A549 (cell line): Measurements from ENCODE around the gene NR1D1. TPM values are rescaled to one million over a fixed set of nuclear protein-coding genes. Genes with fewer than 3 reads are reported as not detected.

Experiments used
- CBX2 ChIP-seq: fragments of 200-600 bp; sonication (generic); IDR thresholded peaks from 2 replicates; pipeline ENCODE4 v1.6.1; 2016; ENCODE audit warnings: low read depth, mild to moderate bottlenecking, borderline replicate concordance
- CBX8 ChIP-seq: fragments of 200-600 bp; sonication (generic); IDR thresholded peaks from 2 replicates; pipeline ENCODE4 v1.6.1; 2016
- CEBPB ChIP-seq, 2 experiments: fragments of >200 bp in 1 of 2; sonication (Bioruptor Twin) in 1 of 2; formaldehyde crosslinking in 1 of 2; IDR thresholded peaks; 2 replicates each; pipeline ENCODE4 v1.6.1; 2012 to 2016
- EHMT2 ChIP-seq: fragments of 200-600 bp; sonication (generic); IDR thresholded peaks from 2 replicates; pipeline ENCODE4 v1.6.1; 2016; ENCODE audit warnings: antibody characterized with exemption, low read depth, mild to moderate bottlenecking, moderate library complexity
- ESRRA ChIP-seq: fragments of 150-350 bp; IDR thresholded peaks from 2 replicates; pipeline ENCODE4 v1.6.1; 2014; ENCODE audit warnings: mild to moderate bottlenecking, low read length, borderline replicate concordance
- FOSL2 ChIP-seq, 2 experiments: fragments of 450-650 bp in 1 of 2; fragments of >200 bp in 1 of 2; sonication (Bioruptor Twin) in 1 of 2; formaldehyde crosslinking; IDR thresholded peaks; 2 replicates each; pipeline versions ENCODE4 v1.5.0 to v1.6.1; 2016 to 2020; ENCODE audit warnings: mild to moderate bottlenecking in 1 of 2, moderate library complexity in 1 of 2
- HEYL ChIP-seq: fragments of 250-450 bp; sonication (Bioruptor Pico); IDR thresholded peaks from 2 replicates; pipeline ENCODE4 v1.8.0; 2021; ENCODE audit warnings: mild to moderate bottlenecking, moderate library complexity
- HOXB13 ChIP-seq: fragments of 250-450 bp; sonication (Bioruptor Pico); IDR thresholded peaks from 2 replicates; pipeline ENCODE4 v1.5.0; 2020; ENCODE audit warnings: low read depth, mild to moderate bottlenecking, moderate library complexity
- HOXB5 ChIP-seq: fragments of 250-450 bp; sonication (Bioruptor Pico); IDR thresholded peaks from 2 replicates; pipeline ENCODE4 v1.5.0; 2020; ENCODE audit warnings: mild to moderate bottlenecking, moderate library complexity
- JUNB ChIP-seq: fragments of >200 bp; sonication (Bioruptor Twin); formaldehyde crosslinking; IDR thresholded peaks from 2 replicates; pipeline ENCODE4 v1.6.1; 2016
- KDM1A ChIP-seq: fragments of 200-600 bp; sonication (generic); IDR thresholded peaks from 2 replicates; pipeline ENCODE4 v1.6.1; 2016; ENCODE audit warnings: low read depth, mild to moderate bottlenecking
- KDM5A ChIP-seq: fragments of 200-600 bp; sonication (generic); IDR thresholded peaks from 2 replicates; pipeline ENCODE4 v1.6.1; 2016; ENCODE audit warnings: antibody characterized with exemption, mild to moderate bottlenecking
- MYC ChIP-seq: IDR thresholded peaks from 2 replicates; pipeline ENCODE4 v1.6.1; 2012; ENCODE audit warnings: mild to moderate bottlenecking, inconsistent platforms, low read length, improper control_type of control experiment, borderline replicate concordance
- NPAS2 ChIP-seq: fragments of 250-450 bp; sonication (Bioruptor Pico); IDR thresholded peaks from 2 replicates; pipeline ENCODE4 v1.8.0; 2022; ENCODE audit warnings: mild to moderate bottlenecking, moderate library complexity, borderline replicate concordance
- RARB ChIP-seq: fragments of 250-450 bp; sonication (Bioruptor Pico); IDR thresholded peaks from 2 replicates; pipeline ENCODE4 v1.8.0; 2021; ENCODE audit warnings: mild to moderate bottlenecking, moderate library complexity
- SMC3 ChIP-seq: fragments of >200 bp; sonication (Bioruptor Twin); formaldehyde crosslinking; IDR thresholded peaks from 3 replicates; pipeline ENCODE4 v1.6.1; 2018; ENCODE audit warnings: inconsistent platforms
- TFCP2L1 ChIP-seq: fragments of 250-450 bp; sonication (Bioruptor Pico); IDR thresholded peaks from 2 replicates; pipeline ENCODE4 v1.5.0; 2021; ENCODE audit warnings: mild to moderate bottlenecking
- TP53 ChIP-seq: fragments of 250-450 bp; sonication (Bioruptor Pico); IDR thresholded peaks from 2 replicates; pipeline ENCODE4 v1.5.0; 2021; ENCODE audit warnings: mild to moderate bottlenecking, moderate library complexity
- ZC3H11A ChIP-seq: fragments of 450-650 bp; IDR thresholded peaks from 2 replicates; pipeline ENCODE4 v1.6.1; 2014; ENCODE audit warnings: antibody characterized with exemption, mild to moderate bottlenecking
- ZFP36 ChIP-seq: fragments of 450-650 bp; IDR thresholded peaks from 2 replicates; pipeline ENCODE4 v1.6.1; 2014; ENCODE audit warnings: borderline replicate concordance; ENCODE audit not compliant: partially characterized antibody
- ZNF302 ChIP-seq: fragments of 250-450 bp; sonication (Bioruptor Pico); IDR thresholded peaks from 2 replicates; pipeline ENCODE4 v1.9.0; 2021; ENCODE audit warnings: inconsistent platforms, mild to moderate bottlenecking, moderate library complexity
- ZSCAN20 ChIP-seq: fragments of 250-450 bp; sonication (Bioruptor Pico); IDR thresholded peaks from 2 replicates; pipeline ENCODE4 v1.8.0; 2022; ENCODE audit warnings: mild to moderate bottlenecking, moderate library complexity
- polyA plus RNA-seq, 4 experiments: library from polyadenylated mRNA; depleted of rRNA in 3 of 4; stranded (reverse); fragments of >200 nt; fragmentation: RNase III in 1 of 4; extraction: RNeasy Plus Mini Kit Qiagen cat#74134 plus additional on column Dnase treatment in 1 of 4; gene quantifications; 2 replicates in 3 of 4; 3 replicates in 1 of 4; pipeline ENCODE4 v1.2.3, GENCODE V29; 2011 to 2017
- TF ChIP-seq, protein P1 (sequence below): fragments of 150-350 bp; IDR thresholded peaks from 2 replicates; pipeline ENCODE4 v1.6.1; 2014; ENCODE audit warnings: low read depth, mild to moderate bottlenecking, low read length
- TF ChIP-seq, protein P2 (sequence below): fragments of 250-450 bp; sonication (Bioruptor Pico); IDR thresholded peaks from 2 replicates; pipeline ENCODE4 v1.5.0; 2021; ENCODE audit warnings: mild to moderate bottlenecking, moderate library complexity, borderline replicate concordance
- TF ChIP-seq, protein P3 (sequence below): fragments of 450-650 bp; IDR thresholded peaks from 2 replicates; pipeline ENCODE4 v1.6.1; 2014; ENCODE audit warnings: antibody characterized with exemption
- TF ChIP-seq, protein P4 (sequence below): IDR thresholded peaks from 2 replicates; pipeline ENCODE4 v1.6.1; 2012

The NR1D1 gene
- polyA plus RNA-seq, 2 of the 4 experiments (the other 2 are of a cell fraction) = 1.2 to 4.4 TPM

DNA sequence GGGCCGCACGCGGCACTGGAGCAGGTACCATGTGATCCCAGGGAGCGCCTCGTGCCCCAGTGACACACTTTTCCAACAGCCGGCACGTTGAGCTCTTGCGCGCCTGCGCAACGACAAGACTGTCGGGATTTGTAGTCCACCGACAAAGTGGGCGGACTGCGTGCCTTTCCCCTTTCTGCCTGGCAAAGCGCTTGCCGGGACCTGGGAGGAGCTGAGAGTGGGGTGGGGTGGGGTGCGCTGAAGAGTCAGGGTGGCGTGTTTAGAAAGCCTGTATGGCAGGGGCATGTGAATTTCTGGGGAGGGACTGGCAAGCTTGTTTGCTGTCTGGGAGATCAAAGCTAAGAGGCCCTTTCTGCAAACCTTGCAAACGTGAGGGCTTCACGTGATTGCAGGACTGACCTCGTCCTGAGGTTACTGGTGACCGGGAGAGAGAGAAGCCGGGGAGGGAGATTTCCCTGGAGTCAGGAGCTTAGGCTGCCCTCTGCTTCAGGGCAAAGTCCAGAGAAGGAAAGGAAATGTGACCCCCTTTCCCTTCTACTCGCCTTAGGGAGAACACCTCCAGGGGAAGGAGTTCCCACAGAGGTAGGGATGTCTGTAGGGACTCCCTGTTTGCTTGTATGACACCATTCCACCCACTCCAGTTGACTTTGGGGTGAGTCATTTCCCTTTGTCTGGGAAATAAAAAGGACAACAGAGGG lies 429 bp upstream of the NR1D1 start (continued):
- TF ChIP-seq, protein P1, sequence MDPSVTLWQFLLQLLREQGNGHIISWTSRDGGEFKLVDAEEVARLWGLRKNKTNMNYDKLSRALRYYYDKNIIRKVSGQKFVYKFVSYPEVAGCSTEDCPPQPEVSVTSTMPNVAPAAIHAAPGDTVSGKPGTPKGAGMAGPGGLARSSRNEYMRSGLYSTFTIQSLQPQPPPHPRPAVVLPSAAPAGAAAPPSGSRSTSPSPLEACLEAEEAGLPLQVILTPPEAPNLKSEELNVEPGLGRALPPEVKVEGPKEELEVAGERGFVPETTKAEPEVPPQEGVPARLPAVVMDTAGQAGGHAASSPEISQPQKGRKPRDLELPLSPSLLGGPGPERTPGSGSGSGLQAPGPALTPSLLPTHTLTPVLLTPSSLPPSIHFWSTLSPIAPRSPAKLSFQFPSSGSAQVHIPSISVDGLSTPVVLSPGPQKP = no peak
- TF ChIP-seq MYC (peak; percentile 99), KDM5A (no peak), NPAS2 (peak; percentile 99), TP53 (CRISPR knock-in tag) (peak; percentile 72; the same call in 1 of the 2 replicates), KDM1A (no peak), ZNF302 (CRISPR knock-in tag) (no peak), RARB (CRISPR knock-in tag) (no peak; the same call in 1 of the 2 replicates), SMC3 (0 out of 3 replicates have a peak, but pooled peaks have one; percentile 16), HOXB5 (CRISPR knock-in tag) (no peak), CEBPB (IDR thresholded peaks at IDR 0.05) (no peak), ZSCAN20 (CRISPR knock-in tag) (no peak), EHMT2 (no peak), FOSL2 (IDR thresholded peaks at IDR 0.05) (peak; percentile 86), FOSL2 (CRISPR knock-in tag; IDR thresholded peaks at IDR 0.05) (peak; percentile 99), HEYL (CRISPR knock-in tag) (no peak), ZFP36 (no peak), TFCP2L1 (CRISPR knock-in tag) (no peak), ESRRA (peak; percentile 85; the same call in 1 of the 2 replicates), JUNB (peak; percentile 84), HOXB13 (CRISPR knock-in tag) (no peak), ZC3H11A (no peak), CBX8 (no peak), CBX2 (no peak)
- TF ChIP-seq, protein P2, sequence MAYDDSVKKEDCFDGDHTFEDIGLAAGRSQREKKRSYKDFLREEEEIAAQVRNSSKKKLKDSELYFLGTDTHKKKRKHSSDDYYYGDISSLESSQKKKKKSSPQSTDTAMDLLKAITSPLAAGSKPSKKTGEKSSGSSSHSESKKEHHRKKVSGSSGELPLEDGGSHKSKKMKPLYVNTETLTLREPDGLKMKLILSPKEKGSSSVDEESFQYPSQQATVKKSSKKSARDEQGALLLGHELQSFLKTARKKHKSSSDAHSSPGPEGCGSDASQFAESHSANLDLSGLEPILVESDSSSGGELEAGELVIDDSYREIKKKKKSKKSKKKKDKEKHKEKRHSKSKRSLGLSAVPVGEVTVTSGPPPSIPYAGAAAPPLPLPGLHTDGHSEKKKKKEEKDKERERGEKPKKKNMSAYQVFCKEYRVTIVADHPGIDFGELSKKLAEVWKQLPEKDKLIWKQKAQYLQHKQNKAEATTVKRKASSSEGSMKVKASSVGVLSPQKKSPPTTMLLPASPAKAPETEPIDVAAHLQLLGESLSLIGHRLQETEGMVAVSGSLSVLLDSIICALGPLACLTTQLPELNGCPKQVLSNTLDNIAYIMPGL (CRISPR knock-in tag) = no peak
- TF ChIP-seq, protein P3, sequence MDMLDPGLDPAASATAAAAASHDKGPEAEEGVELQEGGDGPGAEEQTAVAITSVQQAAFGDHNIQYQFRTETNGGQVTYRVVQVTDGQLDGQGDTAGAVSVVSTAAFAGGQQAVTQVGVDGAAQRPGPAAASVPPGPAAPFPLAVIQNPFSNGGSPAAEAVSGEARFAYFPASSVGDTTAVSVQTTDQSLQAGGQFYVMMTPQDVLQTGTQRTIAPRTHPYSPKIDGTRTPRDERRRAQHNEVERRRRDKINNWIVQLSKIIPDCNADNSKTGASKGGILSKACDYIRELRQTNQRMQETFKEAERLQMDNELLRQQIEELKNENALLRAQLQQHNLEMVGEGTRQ = peak; percentile 98
- TF ChIP-seq, protein P4, sequence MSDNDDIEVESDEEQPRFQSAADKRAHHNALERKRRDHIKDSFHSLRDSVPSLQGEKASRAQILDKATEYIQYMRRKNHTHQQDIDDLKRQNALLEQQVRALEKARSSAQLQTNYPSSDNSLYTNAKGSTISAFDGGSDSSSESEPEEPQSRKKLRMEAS = peak; percentile 100
